ENCODE measurements around the gene SRF. TPM values are rescaled to one million over a fixed set of nuclear protein-coding genes. Genes with fewer than 3 reads are reported as not detected.

The SRF gene
- total RNA-seq, 4 donors from 2014 or later, result 23.1 to 29.7 (median 26.4) TPM

GRCh38 chr6:43149265-43149664 lies 21.8 kb upstream of the SRF start:
- Histone ChIP-seq H3K27ac (no peak overlapping the region), H3K9me3 (no peaks in the 10 kb centered on the region), H3K36me3 (no peaks in the 10 kb centered on the region), H3K4me1 (no peaks in the 10 kb centered on the region), H3K27me3 (no peaks in the 10 kb centered on the region), H3K4me3 (no peak overlapping the region)
- TF ChIP-seq CTCF (IDR thresholded peaks at IDR 0.05), result no peak
- no peak for TF ChIP-seq POLR2A (IDR thresholded peaks at IDR 0.05)
- no peak for DNase-seq

DNA sequence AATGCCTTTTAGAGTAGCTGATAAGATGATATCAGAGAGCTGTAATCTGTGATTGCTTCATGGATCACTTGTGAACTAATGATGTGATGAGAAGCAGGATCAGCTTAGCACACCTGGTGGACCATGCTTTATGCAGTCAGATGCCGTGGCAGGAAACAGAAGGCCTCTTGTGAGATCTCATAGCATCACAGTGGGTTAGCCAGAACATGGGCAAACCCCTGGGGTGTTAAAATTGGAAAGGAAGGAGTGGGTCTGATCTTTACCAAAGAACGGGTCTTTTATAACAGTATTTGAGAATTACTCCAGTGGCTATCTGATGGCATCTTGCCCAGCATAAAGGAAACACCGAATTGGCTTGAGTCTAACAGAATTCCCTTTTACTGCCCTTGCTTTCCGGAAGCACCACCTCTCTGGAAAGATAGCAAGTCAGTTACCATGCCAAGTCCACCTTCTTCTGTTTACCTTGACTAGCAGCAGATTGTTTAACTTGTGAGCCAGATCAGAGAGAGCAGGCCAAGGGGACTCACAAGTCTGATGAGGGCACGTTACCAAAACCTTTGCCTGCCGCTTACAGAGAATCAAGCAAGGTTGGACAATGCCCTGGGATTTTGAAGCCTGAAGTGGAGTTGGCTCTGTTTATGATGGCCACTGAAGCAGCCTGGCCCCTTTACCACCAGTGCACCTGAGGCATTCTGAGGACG lies 20.9 kb upstream of the SRF start:
- Histone ChIP-seq H3K36me3 (no peaks in the 10 kb centered on the region), H3K27ac (no peak overlapping the region), H3K27me3 (no peaks in the 10 kb centered on the region), H3K4me1 (no peaks in the 10 kb centered on the region), H3K9me3 (no peaks in the 10 kb centered on the region), H3K4me3 (no peak overlapping the region)
- DNase-seq, result no peak
- no peak for TF ChIP-seq CTCF (IDR thresholded peaks at IDR 0.05)
- TF ChIP-seq POLR2A (IDR thresholded peaks at IDR 0.05), result no peak

DNA sequence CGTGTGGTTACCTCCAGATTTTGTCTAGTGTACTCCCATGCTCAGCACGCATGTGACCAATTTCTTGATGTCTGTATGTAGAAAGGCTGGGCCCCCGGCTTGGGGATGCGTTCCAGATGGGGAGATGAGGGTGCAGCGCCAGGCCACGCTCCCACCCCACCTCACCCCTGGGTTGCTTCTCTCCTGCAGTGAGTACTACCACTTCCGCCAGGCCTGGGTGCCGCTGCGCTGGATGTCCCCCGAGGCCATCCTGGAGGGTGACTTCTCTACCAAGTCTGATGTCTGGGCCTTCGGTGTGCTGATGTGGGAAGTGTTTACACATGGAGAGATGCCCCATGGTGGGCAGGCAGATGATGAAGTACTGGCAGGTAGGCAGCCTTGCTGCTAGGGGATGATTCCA lies 11.5 kb upstream of the SRF start:
- H3K27ac ChIP-seq, result no peak overlapping the region
- TF ChIP-seq POLR2A (IDR thresholded peaks at IDR 0.05) (no peak), CTCF (IDR thresholded peaks at IDR 0.05) (no peak)
- no peaks in the 10 kb centered on the region for H3K27me3 ChIP-seq
- no peak for DNase-seq
- H3K36me3 ChIP-seq, result no peaks in the 10 kb centered on the region
- no peak overlapping the region for H3K4me3 ChIP-seq
- H3K4me1 ChIP-seq, result no peaks in the 10 kb centered on the region
- H3K9me3 ChIP-seq, result no peaks in the 10 kb centered on the region

DNA sequence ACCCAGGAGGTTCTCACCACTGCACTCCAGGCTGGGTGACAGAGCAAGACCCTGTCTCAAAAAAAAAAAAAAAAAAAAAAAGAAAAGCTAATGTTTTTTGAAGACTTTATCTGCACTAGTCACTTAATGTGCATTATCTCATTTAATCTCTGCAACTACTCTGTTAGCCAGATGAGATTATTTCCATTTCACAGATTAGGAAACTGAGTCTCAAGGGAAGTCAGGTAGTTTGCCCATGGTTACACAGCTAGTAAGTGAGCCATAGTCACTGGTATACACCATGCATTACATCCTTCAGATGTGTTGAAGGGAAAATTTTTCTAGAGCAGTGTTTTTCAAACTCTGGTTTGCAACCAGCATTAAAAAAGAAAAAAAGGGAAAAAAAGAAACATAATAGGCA lies 7.2 kb upstream of the SRF start:
- Histone ChIP-seq H3K9me3 (no peaks in the 10 kb centered on the region), H3K4me1 (no peaks in the 10 kb centered on the region), H3K4me3 (no peak overlapping the region), H3K27ac (no peak overlapping the region), H3K27me3 (no peaks in the 10 kb centered on the region), H3K36me3 (no peaks in the 10 kb centered on the region)
- no peak for TF ChIP-seq CTCF (IDR thresholded peaks at IDR 0.05)
- TF ChIP-seq POLR2A (IDR thresholded peaks at IDR 0.05), result no peak
- DNase-seq, result no peak

- Histone ChIP-seq H3K9me3 (no peaks in the 10 kb centered on the region), H3K4me1 (peaks cover 5 to 27% (median 13%) of the 10 kb centered on the region in 4 donors), H3K27me3 (no peaks in the 10 kb centered on the region), H3K36me3 (peaks cover 0 to 2% (median 0%) of the 10 kb centered on the region in 3 donors), H3K4me3 (peak overlapping the region; percentile 90 to 98 (median 94)), H3K27ac (peak overlapping the region; percentile 93 to 99 (median 98))
- DNase-seq, result peak in 1 of 3 donors; percentile 80
- TF ChIP-seq CTCF (IDR thresholded peaks at IDR 0.05), result no peak
- TF ChIP-seq POLR2A (IDR thresholded peaks at IDR 0.05), result no peak
These were observed 595 bp upstream of the SRF start for GRCh38 chr6:43170417-43170930.
